ENCODE data around the gene C14orf180. TPM values are rescaled to one million over a fixed set of nuclear protein-coding genes. Genes with fewer than 3 reads are reported as not detected.

Gene C14orf180
- polyA plus RNA-seq, 3 donors: not detected

GRCh38 chr14:104589338-104590195, 10.0 kb downstream of the C14orf180 start:
- Histone ChIP-seq H3K27me3 (ENCODE audit: control insufficient read depth in 2 of 2, insufficient read depth in 2 of 2, low read length in 2 of 2) (no peaks in the 10 kb centered on the region), H3K9me3 (replicated peaks in 1 of 2; ENCODE audit: control insufficient read depth in 1 of 2, insufficient read depth in 1 of 2, low read length in 2 of 2) (no peaks in the 10 kb centered on the region), H3K4me2 (replicated peaks; ENCODE audit: extremely low read depth, low read length, poor library complexity, severe bottlenecking) (no peak overlapping the region), H3K4me3 (replicated peaks in 1 of 3; ENCODE audit: low read depth in 2 of 3, low read length in 3 of 3) (no peak overlapping the region), H3K36me3 (replicated peaks in 1 of 2; ENCODE audit: control insufficient read depth in 1 of 2, insufficient read depth in 2 of 2, low read length in 2 of 2) (no peaks in the 10 kb centered on the region), H3K27ac (ENCODE audit: low read depth in 1 of 2, low read length in 2 of 2) (no peak overlapping the region), H3K79me2 (ENCODE audit: insufficient read depth, low read length) (no peaks in the 10 kb centered on the region), H3K4me1 (ENCODE audit: control insufficient read depth in 1 of 2, insufficient read depth in 2 of 2, low read length in 2 of 2) (no peaks in the 10 kb centered on the region), H3K9ac (ENCODE audit: insufficient read depth, low read length, poor library complexity, severe bottlenecking) (no peak overlapping the region), H4K20me1 (ENCODE audit: insufficient read depth, low read length) (no peaks in the 10 kb centered on the region), H2AFZ (ENCODE audit: insufficient read depth, low read depth, low read length, poor library complexity, severe bottlenecking) (no peak overlapping the region)
- Mint-ChIP-seq H3K9me3 (no peaks in the 10 kb centered on the region), H3K4me3 (no peak overlapping the region), H3K4me1 (no peaks in the 10 kb centered on the region), H3K36me3 (no peaks in the 10 kb centered on the region), H3K27me3 (ENCODE audit: low read depth in 3 of 3) (peaks cover 3 to 4% (median 3%) of the 10 kb centered on the region in 3 donors), H3K27ac (no peak overlapping the region)
- intact Hi-C loops (cut with micrococcal nuclease): no loop called here
- DNase-seq: no peak
- WGBS (ENCODE audit: insufficient coverage): 84% methylated on average over 23 of the region's 26 CpGs
- no peak for TF ChIP-seq CTCF (IDR thresholded peaks at IDR 0.05)

- H3K36me3 Mint-ChIP-seq: no peaks in the 10 kb centered on the region
- H3K79me2 ChIP-seq (ENCODE audit: insufficient read depth, low read length): no peaks in the 10 kb centered on the region
- H3K9me3 ChIP-seq (replicated peaks in 1 of 2; ENCODE audit: control insufficient read depth in 1 of 2, insufficient read depth in 1 of 2, low read length in 2 of 2): no peaks in the 10 kb centered on the region
- H3K4me1 Mint-ChIP-seq: no peaks in the 10 kb centered on the region
- H3K4me3 Mint-ChIP-seq: no peak overlapping the region
- H3K4me1 ChIP-seq (ENCODE audit: control insufficient read depth in 1 of 2, insufficient read depth in 2 of 2, low read length in 2 of 2): no peaks in the 10 kb centered on the region
- H3K27ac Mint-ChIP-seq: peak overlapping the region in 1 of 7 donors; percentile 43
- no peak for DNase-seq
- no peaks in the 10 kb centered on the region for H3K36me3 ChIP-seq (replicated peaks in 1 of 2; ENCODE audit: control insufficient read depth in 1 of 2, insufficient read depth in 2 of 2, low read length in 2 of 2)
- H3K9ac ChIP-seq (ENCODE audit: insufficient read depth, low read length, poor library complexity, severe bottlenecking): no peak overlapping the region
- intact Hi-C loops (cut with micrococcal nuclease): no loop called here
- no peak overlapping the region for H3K4me3 ChIP-seq (replicated peaks in 1 of 3; ENCODE audit: low read depth in 2 of 3, low read length in 3 of 3)
- H3K9me3 Mint-ChIP-seq: no peaks in the 10 kb centered on the region
- TF ChIP-seq CTCF (IDR thresholded peaks at IDR 0.05): no peak
- no peak overlapping the region for H3K4me2 ChIP-seq (replicated peaks; ENCODE audit: extremely low read depth, low read length, poor library complexity, severe bottlenecking)
- no peak overlapping the region for H2AFZ ChIP-seq (ENCODE audit: insufficient read depth, low read depth, low read length, poor library complexity, severe bottlenecking)
- no peaks in the 10 kb centered on the region for H3K27me3 ChIP-seq (ENCODE audit: control insufficient read depth in 2 of 2, insufficient read depth in 2 of 2, low read length in 2 of 2)
- no peak overlapping the region for H3K27ac ChIP-seq (ENCODE audit: low read depth in 1 of 2, low read length in 2 of 2)
- WGBS (ENCODE audit: insufficient coverage): 92% methylated on average over 20 of the region's 23 CpGs
- peaks cover 3 to 4% (median 3%) of the 10 kb centered on the region in 3 donors for H3K27me3 Mint-ChIP-seq (ENCODE audit: low read depth in 3 of 3)
- H4K20me1 ChIP-seq (ENCODE audit: insufficient read depth, low read length): no peaks in the 10 kb centered on the region
Observed at GRCh38 chr14:104590240-104590965, 10.8 kb downstream of the C14orf180 start.

Data from CD14-positive monocyte (primary cell).